ENCODE results near the gene INPP5A. TPM values are rescaled to one million over a fixed set of nuclear protein-coding genes. Genes with fewer than 3 reads are reported as not detected.

The INPP5A gene
- total and polyA plus RNA-seq, 11 donors: 38.6 to 179 (median 102) TPM

DNA sequence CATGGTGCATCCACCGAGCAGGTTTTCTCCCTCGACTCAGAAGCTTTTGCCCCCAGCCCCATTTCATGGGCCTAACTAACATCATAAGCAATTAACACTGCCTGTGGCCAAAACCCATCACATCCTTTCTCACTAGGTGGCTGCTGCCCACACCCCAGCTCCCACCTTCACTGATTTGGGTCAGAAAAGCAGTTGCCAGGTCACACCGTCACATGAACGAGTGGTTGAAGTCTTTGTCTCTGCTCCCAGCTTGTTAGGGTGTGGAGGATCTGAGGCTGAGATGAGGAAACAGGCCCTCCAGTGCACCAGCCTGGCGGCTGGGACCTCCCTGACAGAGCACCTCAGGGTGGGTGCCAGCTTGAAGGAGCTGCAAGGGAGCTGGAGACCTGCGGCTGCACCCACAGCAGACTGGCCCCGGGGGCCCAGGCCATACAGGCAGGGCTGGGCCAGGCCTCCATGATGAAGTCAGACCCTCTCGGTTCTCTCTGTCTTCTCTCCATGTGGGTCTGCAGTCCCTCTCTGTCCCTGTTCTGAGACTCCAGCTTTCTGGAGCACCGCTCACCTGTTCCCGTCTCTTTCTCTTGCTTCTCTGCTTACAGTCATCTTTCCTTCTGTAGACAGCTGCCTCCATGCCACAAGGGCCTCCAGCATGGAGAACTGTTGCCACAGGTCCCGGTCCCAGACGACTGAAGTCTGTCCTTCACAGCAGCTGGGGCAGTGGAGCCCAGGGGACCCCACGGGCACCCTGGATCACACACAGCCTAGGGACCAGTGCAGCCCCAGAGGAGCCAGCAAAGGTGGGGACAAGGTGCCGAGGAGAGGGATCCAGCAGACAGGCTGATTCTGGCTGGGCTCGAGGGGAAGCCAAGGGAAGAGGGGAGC is 13.8 kb upstream of the INPP5A start:
- no peak overlapping the region for H3K4me3 ChIP-seq
- TF ChIP-seq, protein P1, sequence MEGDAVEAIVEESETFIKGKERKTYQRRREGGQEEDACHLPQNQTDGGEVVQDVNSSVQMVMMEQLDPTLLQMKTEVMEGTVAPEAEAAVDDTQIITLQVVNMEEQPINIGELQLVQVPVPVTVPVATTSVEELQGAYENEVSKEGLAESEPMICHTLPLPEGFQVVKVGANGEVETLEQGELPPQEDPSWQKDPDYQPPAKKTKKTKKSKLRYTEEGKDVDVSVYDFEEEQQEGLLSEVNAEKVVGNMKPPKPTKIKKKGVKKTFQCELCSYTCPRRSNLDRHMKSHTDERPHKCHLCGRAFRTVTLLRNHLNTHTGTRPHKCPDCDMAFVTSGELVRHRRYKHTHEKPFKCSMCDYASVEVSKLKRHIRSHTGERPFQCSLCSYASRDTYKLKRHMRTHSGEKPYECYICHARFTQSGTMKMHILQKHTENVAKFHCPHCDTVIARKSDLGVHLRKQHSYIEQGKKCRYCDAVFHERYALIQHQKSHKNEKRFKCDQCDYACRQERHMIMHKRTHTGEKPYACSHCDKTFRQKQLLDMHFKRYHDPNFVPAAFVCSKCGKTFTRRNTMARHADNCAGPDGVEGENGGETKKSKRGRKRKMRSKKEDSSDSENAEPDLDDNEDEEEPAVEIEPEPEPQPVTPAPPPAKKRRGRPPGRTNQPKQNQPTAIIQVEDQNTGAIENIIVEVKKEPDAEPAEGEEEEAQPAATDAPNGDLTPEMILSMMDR (IDR thresholded peaks at IDR 0.05): no peak
- no peak for TF ChIP-seq POLR2A (IDR thresholded peaks at IDR 0.05)
- whole genome bisulfite sequencing, 4 donors: 94 to 97% (median 96%) methylated on average over 15 of the region's 15 CpGs
- no peak overlapping the region for H3K27ac ChIP-seq
- DNase-seq (peak in 2 of 5 donors; percentile 4 to 48), ATAC-seq (no peak)
- no peaks in the 10 kb centered on the region for H3K9me3 ChIP-seq
- intact Hi-C loops (cut with DNase I): no loop called here
- H3K4me1 ChIP-seq: peaks cover 8 to 36% (median 27%) of the 10 kb centered on the region in 12 donors
- H3K36me3 ChIP-seq: no peaks in the 10 kb centered on the region
- no peaks in the 10 kb centered on the region for H3K27me3 ChIP-seq

DNA sequence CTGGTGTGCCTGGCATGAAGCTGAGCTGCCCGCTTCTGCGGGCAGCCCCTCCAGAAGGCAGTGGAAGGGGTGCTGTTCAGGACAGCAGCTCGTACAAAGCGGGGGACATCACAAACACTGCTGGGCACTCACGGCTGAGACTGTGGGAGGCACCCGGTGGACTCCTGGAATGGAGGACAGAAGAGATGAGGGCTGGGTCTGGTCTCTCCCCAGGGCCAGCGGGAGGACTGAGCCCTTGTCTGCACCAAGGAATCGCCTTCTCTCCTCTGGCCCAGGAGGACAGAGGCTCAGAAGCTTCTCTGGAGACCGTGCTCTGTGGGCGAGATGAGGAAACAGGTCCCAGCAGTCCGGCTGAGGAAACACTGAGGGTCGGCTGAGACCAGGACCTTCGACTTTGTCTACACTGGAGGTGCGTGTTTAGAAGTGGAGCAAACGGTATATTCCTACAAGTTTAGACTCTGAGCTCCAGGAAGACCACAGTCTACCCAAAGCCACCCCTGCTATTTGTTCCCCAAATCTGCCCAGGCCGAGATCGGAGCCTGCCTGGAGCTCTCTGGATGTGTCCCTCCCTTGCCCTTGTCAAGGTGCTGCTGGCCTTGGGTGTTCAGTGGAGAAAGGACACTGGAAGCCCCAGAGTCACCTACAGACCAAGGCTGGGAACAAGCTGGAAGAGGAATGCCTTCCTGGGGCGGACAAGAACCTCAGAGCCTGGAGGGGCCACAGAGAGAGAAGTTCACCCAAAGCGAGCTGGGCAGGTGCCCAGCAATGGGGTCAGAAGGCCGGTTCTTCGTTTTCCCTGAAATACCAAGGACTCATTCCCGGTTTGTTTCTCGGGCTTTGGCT is 12.9 kb upstream of the INPP5A start:
- no peak for ATAC-seq
- Histone ChIP-seq H3K27me3 (no peaks in the 10 kb centered on the region), H3K4me1 (peaks cover 8 to 27% (median 19%) of the 10 kb centered on the region in 12 donors), H3K27ac (no peak overlapping the region), H3K9me3 (no peaks in the 10 kb centered on the region), H3K4me3 (no peak overlapping the region), H3K36me3 (no peaks in the 10 kb centered on the region)
- DNase-seq: peak in 2 of 5 donors; percentile 8 to 57
- 95 to 97% (median 96%) methylated on average over 20 to 23 of the region's 23 CpGs for WGBS, 4 donors
- no peak for TF ChIP-seq POLR2A (IDR thresholded peaks at IDR 0.05)
- TF ChIP-seq, protein P1 (IDR thresholded peaks at IDR 0.05): no peak
- intact Hi-C loops (cut with DNase I): no loop called here

DNA sequence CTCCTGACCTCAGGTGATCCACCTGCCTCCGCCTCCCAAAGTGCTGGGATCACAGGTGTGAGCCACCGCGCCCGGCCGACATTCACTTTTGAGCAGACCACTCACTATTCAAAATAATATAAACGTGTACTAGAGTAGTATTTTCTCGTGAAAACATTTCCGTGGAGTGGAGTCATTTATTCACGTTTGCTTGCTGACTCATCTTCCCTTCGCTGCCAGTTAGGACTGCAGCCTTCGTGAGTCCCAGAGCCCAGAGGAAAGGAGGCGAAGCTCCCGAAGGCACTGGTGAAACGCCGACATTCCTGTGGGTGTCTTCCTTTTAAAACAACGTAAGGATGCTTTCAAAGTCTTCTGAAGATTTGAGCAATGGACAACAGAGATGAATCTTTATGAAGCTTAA is 10.9 kb upstream of the INPP5A start:
- H3K9me3 ChIP-seq: peaks cover 0 to 16% (median 9%) of the 10 kb centered on the region in 12 donors
- no peaks in the 10 kb centered on the region for H3K36me3 ChIP-seq
- intact Hi-C loops (cut with DNase I): no loop called here
- WGBS, 4 donors: 86 to 89% (median 88%) methylated on average over 16 of the region's 16 CpGs
- ATAC-seq (no peak), DNase-seq (peak in 3 of 5 donors; percentile 1 to 18 (median 4))
- H3K4me3 ChIP-seq: no peak overlapping the region
- no peaks in the 10 kb centered on the region for H3K27me3 ChIP-seq
- no peak overlapping the region for H3K27ac ChIP-seq
- TF ChIP-seq, protein P1 (IDR thresholded peaks at IDR 0.05): no peak
- no peak for TF ChIP-seq POLR2A (IDR thresholded peaks at IDR 0.05)
- H3K4me1 ChIP-seq: peaks cover 0 to 9% (median 0%) of the 10 kb centered on the region in 12 donors
